Activated CD4-positive, alpha-beta T cell treated with anti-CD3 and anti-CD28 coated beads, Interleukin-2, amount 10 ng/mL, durations not matched to agents 24 days and 14 days (primary cell): ENCODE results near the gene MAPT. TPM values are rescaled to one million over a fixed set of nuclear protein-coding genes. Genes with fewer than 3 reads are reported as not detected.

Source experiments
- DNase-seq: peaks from one replicate; pipeline ENCODE4 v3.0.0; 2022
- H3K27ac Mint-ChIP-seq: one replicate; pipeline ENCODE4 v1.8.0; 2022; ENCODE audit warnings: mild to moderate bottlenecking, mixed read lengths
- H3K27me3 Mint-ChIP-seq: one replicate; pipeline ENCODE4 v1.8.0; 2022; ENCODE audit warnings: mixed read lengths
- H3K36me3 Mint-ChIP-seq: one replicate; pipeline ENCODE4 v1.8.0; 2022; ENCODE audit warnings: low read depth, mild to moderate bottlenecking, mixed read lengths
- H3K4me1 Mint-ChIP-seq: one replicate; pipeline ENCODE4 v1.8.0; 2021; ENCODE audit warnings: mixed read lengths
- H3K4me3 Mint-ChIP-seq: one replicate; pipeline ENCODE4 v1.8.0; 2022; ENCODE audit warnings: mild to moderate bottlenecking, moderate library complexity, mixed read lengths
- H3K9me3 Mint-ChIP-seq: one replicate; pipeline ENCODE4 v1.8.0; 2021; ENCODE audit warnings: mixed read lengths
- intact Hi-C: fragments of 100-400 bp; cut with micrococcal nuclease; formaldehyde crosslinking; loops from one replicate; pipeline ENCODE4 v1.15.1; 2023
- total RNA-seq: library from RNA; stranded (reverse); gene quantifications from 2 replicates; pipeline ENCODE4 v1.2.3, GENCODE V29; 2022

MAPT gene
- total RNA-seq, 1 donor from 2014 or later = 0.37 TPM

GRCh38 chr17:46047856-46048255 is 153.5 kb downstream of the MAPT start:
- DNase-seq = no peak
- no peaks in the 10 kb centered on the region for H3K27me3 Mint-ChIP-seq
- H3K9me3 Mint-ChIP-seq = no peaks in the 10 kb centered on the region
- H3K4me3 Mint-ChIP-seq = no peak overlapping the region
- intact Hi-C loops = no loop called here
- peaks cover 62% of the 10 kb centered on the region for H3K36me3 Mint-ChIP-seq
- H3K27ac Mint-ChIP-seq = no peak overlapping the region
- peaks cover 35% of the 10 kb centered on the region for H3K4me1 Mint-ChIP-seq

- H3K27ac Mint-ChIP-seq = no peak overlapping the region
- H3K36me3 Mint-ChIP-seq = peaks cover 63% of the 10 kb centered on the region
- intact Hi-C loops = loop anchor here (5.0 kb wide), 1 partner anchor 38 kb away; no protein-coding TSS in a partner anchor
- H3K27me3 Mint-ChIP-seq = no peaks in the 10 kb centered on the region
- DNase-seq = no peak
- H3K4me1 Mint-ChIP-seq = peaks cover 38% of the 10 kb centered on the region
- no peak overlapping the region for H3K4me3 Mint-ChIP-seq
- H3K9me3 Mint-ChIP-seq = no peaks in the 10 kb centered on the region
Observed at GRCh38 chr17:46049656-46050055, 155.3 kb downstream of the MAPT start.

DNA sequence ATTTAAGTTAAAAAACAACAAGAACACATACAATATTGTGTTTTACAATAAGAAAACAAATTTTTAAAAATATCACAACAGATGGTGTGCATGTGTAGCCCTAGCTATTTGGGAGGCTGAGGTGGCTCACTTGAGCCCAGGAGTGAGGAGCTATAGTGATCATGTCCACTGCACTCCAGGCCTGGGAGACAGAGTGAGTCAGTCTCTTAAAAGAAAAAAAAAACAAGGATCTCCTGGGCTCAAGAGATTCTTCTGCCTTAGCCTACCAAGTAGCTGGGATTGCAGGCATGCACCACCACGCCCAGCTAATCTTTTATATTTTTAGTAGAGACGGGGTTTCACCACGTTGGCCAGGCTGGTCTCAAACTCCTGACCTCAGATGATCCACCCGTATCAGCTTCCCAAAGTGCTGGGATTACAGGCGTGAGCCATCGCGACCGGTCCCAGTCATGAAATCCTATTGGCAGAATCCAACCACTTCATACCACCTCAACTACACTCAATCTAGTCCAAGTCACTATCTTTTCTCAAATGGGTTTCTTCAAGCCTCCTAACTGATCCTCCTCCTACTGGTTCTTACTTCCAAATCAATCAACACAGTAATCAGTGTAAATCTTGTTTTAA is 159.7 kb downstream of the MAPT start:
- intact Hi-C loops = loop anchor here (2.0 to 5.0 kb wide), 2 partner anchors 33 to 141 kb away; no protein-coding TSS in a partner anchor
- Mint-ChIP-seq H3K27ac (peak overlapping the region; percentile 1), H3K36me3 (peaks cover 53% of the 10 kb centered on the region), H3K4me3 (no peak overlapping the region), H3K9me3 (no peaks in the 10 kb centered on the region), H3K4me1 (peaks cover 36% of the 10 kb centered on the region), H3K27me3 (no peaks in the 10 kb centered on the region)
- DNase-seq = no peak

DNA sequence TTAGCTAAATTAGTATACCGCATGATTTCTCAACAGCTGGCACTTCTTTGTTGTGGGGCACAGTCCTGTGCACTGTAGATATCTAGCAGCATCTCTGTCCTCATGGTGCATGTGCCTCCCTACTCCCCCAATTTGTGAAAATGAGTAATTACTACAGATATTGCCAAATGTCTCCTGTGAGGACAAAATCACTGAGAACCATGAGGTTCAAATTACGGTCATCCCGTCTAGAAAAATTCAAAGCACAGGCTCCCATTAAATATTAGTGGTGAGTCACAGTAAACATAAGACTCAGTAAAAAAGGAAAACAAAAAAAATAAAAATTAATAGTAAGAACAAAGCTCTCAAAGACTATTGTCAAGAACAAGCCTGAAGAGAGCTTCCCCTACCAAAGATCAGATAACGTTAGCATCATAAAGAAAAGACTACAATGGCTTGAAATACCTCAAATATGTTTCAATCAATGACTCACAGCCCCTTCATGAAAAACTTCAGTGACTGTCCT is 162.5 kb downstream of the MAPT start:
- H3K27me3 Mint-ChIP-seq = no peaks in the 10 kb centered on the region
- no peak overlapping the region for H3K27ac Mint-ChIP-seq
- peaks cover 25% of the 10 kb centered on the region for H3K4me1 Mint-ChIP-seq
- intact Hi-C loops = no loop called here
- H3K4me3 Mint-ChIP-seq = no peak overlapping the region
- H3K9me3 Mint-ChIP-seq = no peaks in the 10 kb centered on the region
- peaks cover 40% of the 10 kb centered on the region for H3K36me3 Mint-ChIP-seq
- no peak for DNase-seq

DNA sequence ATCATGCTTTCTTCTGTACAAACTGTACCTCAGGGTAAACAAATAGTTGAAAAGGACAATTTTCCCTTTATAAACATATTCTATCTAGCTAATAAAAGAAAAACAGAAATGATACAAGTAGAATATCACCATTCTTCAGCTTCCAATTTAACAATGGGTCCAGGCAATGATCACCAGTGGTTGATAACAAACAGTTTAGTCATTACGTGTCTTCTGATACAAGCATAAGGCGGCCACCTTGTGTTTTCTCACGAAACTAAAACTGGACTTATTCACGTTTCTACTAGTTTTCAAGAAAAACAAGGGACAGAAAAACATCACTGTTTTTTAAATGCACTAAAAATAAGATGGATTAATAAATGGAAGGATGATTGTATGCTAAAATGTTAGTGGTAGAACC is 163.0 kb downstream of the MAPT start:
- Mint-ChIP-seq H3K27me3 (no peaks in the 10 kb centered on the region), H3K27ac (no peak overlapping the region), H3K36me3 (peaks cover 37% of the 10 kb centered on the region), H3K4me3 (no peak overlapping the region), H3K4me1 (peaks cover 19% of the 10 kb centered on the region), H3K9me3 (no peaks in the 10 kb centered on the region)
- intact Hi-C loops = no loop called here
- no peak for DNase-seq

- Mint-ChIP-seq H3K9me3 (no peaks in the 10 kb centered on the region), H3K27ac (no peak overlapping the region), H3K27me3 (no peaks in the 10 kb centered on the region), H3K4me1 (peaks cover 16% of the 10 kb centered on the region), H3K36me3 (peaks cover 35% of the 10 kb centered on the region), H3K4me3 (no peak overlapping the region)
- DNase-seq = no peak
- intact Hi-C loops = no loop called here
Observed at GRCh38 chr17:46059486-46059885, 165.1 kb downstream of the MAPT start.

GRCh38 chr17:46060461-46060860 is 166.1 kb downstream of the MAPT start:
- intact Hi-C loops = no loop called here
- H3K36me3 Mint-ChIP-seq = peaks cover 34% of the 10 kb centered on the region
- no peaks in the 10 kb centered on the region for H3K9me3 Mint-ChIP-seq
- no peak for DNase-seq
- H3K4me1 Mint-ChIP-seq = peaks cover 15% of the 10 kb centered on the region
- no peak overlapping the region for H3K27ac Mint-ChIP-seq
- no peak overlapping the region for H3K4me3 Mint-ChIP-seq
- H3K27me3 Mint-ChIP-seq = no peaks in the 10 kb centered on the region

DNA sequence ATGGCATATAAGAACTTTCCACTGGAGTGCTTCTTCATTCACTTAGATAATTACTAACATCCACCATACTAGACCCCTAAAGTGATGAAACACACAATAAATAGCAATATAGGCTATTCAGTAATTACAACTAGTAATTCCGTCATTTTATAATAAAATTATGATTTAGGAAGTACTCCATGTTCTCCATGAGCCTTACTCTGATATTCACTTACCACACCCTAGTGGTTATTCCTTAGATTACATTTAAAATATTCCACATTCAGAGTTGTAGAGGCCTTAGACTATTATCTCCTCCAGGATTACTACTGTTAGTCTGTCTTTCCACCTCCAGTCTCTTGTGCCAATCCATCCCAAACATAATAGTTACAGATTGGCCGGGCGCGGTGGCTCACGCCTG is 167.1 kb downstream of the MAPT start:
- no peaks in the 10 kb centered on the region for H3K9me3 Mint-ChIP-seq
- no peak for DNase-seq
- no peak overlapping the region for H3K4me3 Mint-ChIP-seq
- peaks cover 15% of the 10 kb centered on the region for H3K4me1 Mint-ChIP-seq
- H3K36me3 Mint-ChIP-seq = peaks cover 40% of the 10 kb centered on the region
- H3K27ac Mint-ChIP-seq = no peak overlapping the region
- H3K27me3 Mint-ChIP-seq = no peaks in the 10 kb centered on the region
- intact Hi-C loops = no loop called here

DNA sequence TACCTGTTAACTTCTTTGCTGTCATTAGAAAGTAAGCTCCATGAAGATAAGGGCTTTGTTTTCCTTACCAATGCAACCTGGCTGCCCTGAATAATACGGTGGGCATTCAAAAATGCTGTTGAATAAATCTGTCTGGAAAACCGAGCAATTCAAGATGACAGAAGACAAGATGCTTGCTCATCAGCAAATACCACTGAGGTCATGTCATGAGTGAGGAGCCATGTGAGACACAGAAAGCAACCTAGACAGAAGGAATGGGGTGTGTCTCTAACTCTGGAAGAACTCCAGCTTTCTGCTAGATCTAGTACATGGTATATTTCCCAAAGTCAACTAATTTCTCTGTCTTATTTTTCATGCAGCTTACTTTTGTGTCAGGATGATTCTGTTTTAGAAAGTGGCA is 168.9 kb downstream of the MAPT start:
- peaks cover 48% of the 10 kb centered on the region for H3K36me3 Mint-ChIP-seq
- peaks cover 11% of the 10 kb centered on the region for H3K4me1 Mint-ChIP-seq
- DNase-seq = no peak
- H3K27me3 Mint-ChIP-seq = no peaks in the 10 kb centered on the region
- H3K9me3 Mint-ChIP-seq = no peaks in the 10 kb centered on the region
- no peak overlapping the region for H3K4me3 Mint-ChIP-seq
- no peak overlapping the region for H3K27ac Mint-ChIP-seq
- intact Hi-C loops = no loop called here

- peak overlapping the region; percentile 74 for H3K27ac Mint-ChIP-seq
- intact Hi-C loops = no loop called here
Observed at GRCh38 chr17:46064460-46064859, 170.1 kb downstream of the MAPT start.

GRCh38 chr17:46071796-46072195 is 177.4 kb downstream of the MAPT start:
- intact Hi-C loops = no loop called here
- Mint-ChIP-seq H3K36me3 (peaks cover 16% of the 10 kb centered on the region), H3K4me3 (no peak overlapping the region), H3K27ac (no peak overlapping the region), H3K27me3 (no peaks in the 10 kb centered on the region), H3K9me3 (no peaks in the 10 kb centered on the region), H3K4me1 (peaks cover 14% of the 10 kb centered on the region)
- no peak for DNase-seq

More at GRCh38 chr17:46064460-46064859, 170.1 kb downstream of the MAPT start:
- no peaks in the 10 kb centered on the region for H3K27me3 Mint-ChIP-seq
- no peak overlapping the region for H3K4me3 Mint-ChIP-seq
- H3K9me3 Mint-ChIP-seq = no peaks in the 10 kb centered on the region
- H3K36me3 Mint-ChIP-seq = peaks cover 39% of the 10 kb centered on the region
- H3K4me1 Mint-ChIP-seq = peaks cover 11% of the 10 kb centered on the region
- DNase-seq = no peak

DNA sequence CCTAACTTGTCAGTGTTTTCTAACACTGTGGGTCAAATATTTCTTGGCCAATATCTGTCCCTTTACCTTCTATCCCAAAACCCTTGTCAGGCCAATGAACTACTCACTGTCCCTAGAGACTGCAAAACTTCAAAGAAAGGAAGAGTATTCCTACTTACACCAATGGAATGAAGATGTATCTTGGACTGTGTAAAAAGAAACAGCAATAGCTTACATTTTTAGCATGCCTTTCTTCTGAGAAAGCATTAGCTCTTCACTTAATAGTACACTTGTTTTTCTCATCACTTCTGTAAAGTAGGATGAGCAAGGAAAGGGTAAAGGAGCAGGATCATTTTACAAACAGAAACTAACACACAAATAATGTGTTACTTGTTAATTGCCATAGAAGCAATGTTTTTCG is 178.6 kb downstream of the MAPT start:
- Mint-ChIP-seq H3K27me3 (no peaks in the 10 kb centered on the region), H3K36me3 (peaks cover 8% of the 10 kb centered on the region), H3K4me3 (no peak overlapping the region), H3K4me1 (peaks cover 10% of the 10 kb centered on the region), H3K9me3 (no peaks in the 10 kb centered on the region), H3K27ac (no peak overlapping the region)
- intact Hi-C loops = no loop called here
- DNase-seq = no peak

DNA sequence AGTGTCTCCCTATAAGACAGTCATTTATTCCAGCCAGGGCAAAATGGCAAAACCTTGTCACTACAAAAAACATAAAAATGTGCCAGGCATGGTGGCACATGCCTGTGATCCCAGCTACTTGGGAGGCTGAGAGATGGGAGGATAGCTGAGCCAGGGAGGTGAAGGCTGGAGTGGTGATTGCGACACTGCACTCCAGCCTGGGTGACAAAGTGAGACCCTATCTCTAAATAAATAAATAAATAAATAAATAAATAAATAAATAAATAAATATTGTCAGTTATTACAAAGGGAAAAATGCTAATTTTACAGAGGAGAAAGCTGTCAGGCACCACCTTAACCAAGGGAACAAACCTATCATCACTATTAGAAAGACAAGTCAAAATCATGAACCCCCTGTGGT is 180.2 kb downstream of the MAPT start:
- Mint-ChIP-seq H3K9me3 (no peaks in the 10 kb centered on the region), H3K4me1 (peaks cover 12% of the 10 kb centered on the region)

More for the DNA sequence above, 180.2 kb downstream of the MAPT start:
- Mint-ChIP-seq H3K36me3 (peaks cover 14% of the 10 kb centered on the region), H3K27me3 (no peaks in the 10 kb centered on the region), H3K27ac (no peak overlapping the region), H3K4me3 (no peak overlapping the region)
- no peak for DNase-seq
- intact Hi-C loops = no loop called here
